NCI-H2029 treated with DMSO at 0.1 percent for 48 hours (cell line): ENCODE measurements around the gene CLIC1.

Experiments used
- DNase-seq: peaks from one replicate; lab custom pipeline; 2025; lab: John Stamatoyannopoulos, UW

The CLIC1 gene

GRCh38 chr6:31736021-31736767, at the start of gene CLIC1:
CLIC1 (minus strand) TSS chr6:31736530; CDS start chr6:31736300, 230 bp downstream.
- DNase-seq: peak; percentile 26

GRCh38 chr6:31785475-31785874, 49.1 kb upstream of the CLIC1 start:
- DNase-seq: no peak

- DNase-seq: no peak
These were observed 48.0 kb upstream of the CLIC1 start for GRCh38 chr6:31784098-31784925.

- DNase-seq: no peak
These were observed 46.0 kb upstream of the CLIC1 start for GRCh38 chr6:31782126-31782855.

GRCh38 chr6:31781244-31782125, 45.2 kb upstream of the CLIC1 start:
- DNase-seq: no peak

GRCh38 chr6:31780507-31781243, 44.3 kb upstream of the CLIC1 start:
- DNase-seq: no peak

- DNase-seq: no peak
These were observed 43.6 kb upstream of the CLIC1 start for GRCh38 chr6:31779908-31780307.

- DNase-seq: no peak
These were observed 42.9 kb upstream of the CLIC1 start for GRCh38 chr6:31778999-31779885.

GRCh38 chr6:31778193-31778592, 41.9 kb upstream of the CLIC1 start:
- no peak for DNase-seq

GRCh38 chr6:31777667-31778050, 41.3 kb upstream of the CLIC1 start:
- no peak for DNase-seq

GRCh38 chr6:31776989-31777666, 40.8 kb upstream of the CLIC1 start, which contains the start of gene VWA7:
VWA7 (minus strand) TSS chr6:31777328; CDS start chr6:31776779, 549 bp downstream.
- peak; percentile 45 for DNase-seq

GRCh38 chr6:31776485-31776988, 40.2 kb upstream of the CLIC1 start:
- DNase-seq: no peak

GRCh38 chr6:31775633-31776484, 39.5 kb upstream of the CLIC1 start:
- DNase-seq: no peak

- no peak for DNase-seq
These were observed 38.9 kb upstream of the CLIC1 start for GRCh38 chr6:31775184-31775583.

GRCh38 chr6:31771992-31772358, 35.6 kb upstream of the CLIC1 start:
- DNase-seq: no peak

- no peak for DNase-seq
These were observed 34.5 kb upstream of the CLIC1 start for GRCh38 chr6:31770860-31771259.

- DNase-seq: peak; percentile 68
These were observed 33.5 kb upstream of the CLIC1 start for GRCh38 chr6:31769684-31770371.
